Fibroblast of lung (primary cell): ENCODE measurements around the gene PCDHA7.
"Not testable (repeated sequence)": the region's sequence is repeated elsewhere in the genome, so short reads cannot be mapped to it uniquely, and the experiment has no call there.

Source experiments
- EZH2 ChIP-seq: IDR thresholded peaks from 2 replicates; pipeline ENCODE4 v1.5.1; 2012; ENCODE audit warnings: low read length, control low read depth, mild to moderate bottlenecking; ENCODE audit errors: missing control alignments
- TF ChIP-seq, protein P1 (sequence below), 2 donors: IDR thresholded peaks in 1 of 2; conservative IDR thresholded peaks in 1 of 2; 1 replicate in 1 of 2; 2 replicates in 1 of 2; pipeline ENCODE4 v1.5.1; 2011 to 2012; ENCODE audit warnings: low read length in 2 of 2, control low read depth in 1 of 2, inconsistent platforms in 1 of 2, low read depth in 1 of 2, mild to moderate bottlenecking in 1 of 2

DNA sequence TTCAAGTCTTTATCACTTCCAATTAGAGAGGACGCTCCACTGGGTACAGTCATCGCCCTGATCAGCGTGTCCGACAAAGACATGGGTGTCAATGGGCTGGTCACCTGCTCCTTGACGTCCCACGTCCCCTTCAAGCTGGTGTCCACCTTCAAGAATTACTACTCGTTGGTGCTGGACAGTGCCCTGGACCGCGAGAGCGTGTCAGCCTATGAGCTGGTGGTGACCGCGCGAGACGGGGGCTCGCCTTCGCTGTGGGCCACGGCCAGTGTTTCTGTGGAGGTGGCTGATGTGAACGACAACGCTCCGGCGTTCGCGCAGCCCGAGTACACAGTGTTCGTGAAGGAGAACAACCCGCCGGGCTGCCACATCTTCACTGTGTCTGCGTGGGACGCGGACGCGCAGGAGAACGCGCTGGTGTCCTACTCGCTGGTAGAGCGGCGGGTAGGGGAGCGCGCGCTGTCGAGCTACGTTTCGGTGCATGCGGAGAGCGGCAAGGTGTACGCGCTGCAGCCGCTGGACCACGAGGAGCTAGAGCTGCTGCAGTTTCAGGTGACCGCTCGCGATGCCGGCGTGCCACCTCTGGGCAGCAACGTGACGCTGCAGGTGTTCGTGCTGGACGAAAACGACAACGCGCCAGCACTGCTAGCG lies 25.7 kb upstream of the PCDHA7 start:
- TF ChIP-seq, protein P1, sequence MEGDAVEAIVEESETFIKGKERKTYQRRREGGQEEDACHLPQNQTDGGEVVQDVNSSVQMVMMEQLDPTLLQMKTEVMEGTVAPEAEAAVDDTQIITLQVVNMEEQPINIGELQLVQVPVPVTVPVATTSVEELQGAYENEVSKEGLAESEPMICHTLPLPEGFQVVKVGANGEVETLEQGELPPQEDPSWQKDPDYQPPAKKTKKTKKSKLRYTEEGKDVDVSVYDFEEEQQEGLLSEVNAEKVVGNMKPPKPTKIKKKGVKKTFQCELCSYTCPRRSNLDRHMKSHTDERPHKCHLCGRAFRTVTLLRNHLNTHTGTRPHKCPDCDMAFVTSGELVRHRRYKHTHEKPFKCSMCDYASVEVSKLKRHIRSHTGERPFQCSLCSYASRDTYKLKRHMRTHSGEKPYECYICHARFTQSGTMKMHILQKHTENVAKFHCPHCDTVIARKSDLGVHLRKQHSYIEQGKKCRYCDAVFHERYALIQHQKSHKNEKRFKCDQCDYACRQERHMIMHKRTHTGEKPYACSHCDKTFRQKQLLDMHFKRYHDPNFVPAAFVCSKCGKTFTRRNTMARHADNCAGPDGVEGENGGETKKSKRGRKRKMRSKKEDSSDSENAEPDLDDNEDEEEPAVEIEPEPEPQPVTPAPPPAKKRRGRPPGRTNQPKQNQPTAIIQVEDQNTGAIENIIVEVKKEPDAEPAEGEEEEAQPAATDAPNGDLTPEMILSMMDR (conservative IDR thresholded peaks at IDR 0.05 in 1 of 2, IDR thresholded peaks at IDR 0.05 in 1 of 2; ENCODE audit: low read depth in 1 of 2, low read length in 2 of 2): not testable (repeated sequence)
- not testable (repeated sequence) for TF ChIP-seq EZH2
